GM18511 (cell line): ENCODE data around the gene ZCCHC8.

Experiments used
- ATAC-seq: cut with Tn5 transposase; IDR thresholded peaks from one replicate; pipeline ENCODE4 v1.9.1; 2021; ENCODE audit warnings: mild to moderate bottlenecking, moderate library complexity; ENCODE audit not compliant: unreplicated experiment

ZCCHC8 gene

DNA sequence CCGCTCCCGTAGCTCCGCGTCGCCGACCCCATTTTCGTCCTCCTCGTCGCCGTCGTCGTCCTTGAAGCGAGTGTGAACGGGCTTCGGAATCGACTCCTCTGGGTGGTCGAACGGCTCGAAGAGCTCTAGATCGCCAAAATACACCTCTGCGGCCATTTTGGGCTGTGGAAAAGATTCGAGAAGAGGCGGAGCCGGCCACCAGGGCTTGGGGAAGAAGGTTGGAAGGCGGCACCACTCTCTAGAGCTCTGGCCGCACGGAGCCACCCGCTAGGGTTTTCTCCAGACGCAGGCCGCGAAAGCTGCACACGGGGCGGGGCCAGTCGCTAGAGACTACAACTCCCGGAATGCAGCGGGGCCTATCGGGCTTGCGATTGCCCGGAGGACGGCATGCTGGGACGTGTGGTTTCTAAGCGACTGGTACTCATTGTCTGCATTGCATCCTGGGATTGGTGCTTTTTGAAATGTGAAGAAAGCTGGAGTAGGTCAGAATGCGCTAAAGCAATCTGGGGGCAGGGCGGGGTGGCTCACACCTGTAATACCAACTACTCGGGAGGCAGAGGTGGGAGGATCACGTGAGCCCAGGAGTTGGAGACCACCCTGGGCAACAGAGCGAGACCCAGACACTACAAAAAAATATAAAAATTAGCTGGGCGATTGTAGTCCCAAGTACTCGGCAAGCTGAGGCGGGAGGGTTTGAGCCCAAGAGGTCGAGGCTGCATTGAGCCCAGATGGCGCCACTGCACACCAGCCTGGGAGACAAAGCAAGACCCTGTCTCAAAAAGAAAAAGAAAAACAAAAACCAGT, at the start of gene ZCCHC8:
ZCCHC8 (minus strand) TSS at position 248 of the 804 bp plus-strand sequence; CDS start at position 156, 92 bp downstream.
- peak; percentile 90 for ATAC-seq

GRCh38 chr12:122547330-122547729, 46.6 kb upstream of the ZCCHC8 start:
- no peak for ATAC-seq

GRCh38 chr12:122545855-122546254, 45.1 kb upstream of the ZCCHC8 start:
- peak; percentile 74 for ATAC-seq

DNA sequence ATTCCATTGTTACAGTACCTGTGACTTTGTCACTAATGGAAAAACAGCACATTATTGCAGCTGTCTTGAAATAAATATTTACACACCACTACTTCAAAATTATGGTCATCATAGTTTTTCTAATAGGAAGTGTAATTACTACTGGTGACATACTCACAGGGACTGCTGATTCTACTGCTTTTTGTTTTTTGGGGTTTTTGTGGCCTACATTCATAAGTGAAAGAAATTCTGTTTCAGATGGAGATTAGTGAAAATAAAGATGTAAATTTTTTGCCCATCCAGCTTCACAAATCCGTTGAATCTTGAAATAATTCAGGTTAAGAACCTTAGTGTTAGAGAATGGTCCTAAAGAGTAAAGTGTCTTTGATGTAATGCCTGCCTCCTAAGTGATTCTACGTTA, 43.8 kb upstream of the ZCCHC8 start:
- ATAC-seq: no peak

- ATAC-seq: no peak
Measured at GRCh38 chr12:122538496-122538895, 37.8 kb upstream of the ZCCHC8 start.

- ATAC-seq: no peak
Measured at GRCh38 chr12:122537021-122537420, 36.3 kb upstream of the ZCCHC8 start.

- ATAC-seq: no peak
Measured at GRCh38 chr12:122533856-122534255, 33.1 kb upstream of the ZCCHC8 start.

DNA sequence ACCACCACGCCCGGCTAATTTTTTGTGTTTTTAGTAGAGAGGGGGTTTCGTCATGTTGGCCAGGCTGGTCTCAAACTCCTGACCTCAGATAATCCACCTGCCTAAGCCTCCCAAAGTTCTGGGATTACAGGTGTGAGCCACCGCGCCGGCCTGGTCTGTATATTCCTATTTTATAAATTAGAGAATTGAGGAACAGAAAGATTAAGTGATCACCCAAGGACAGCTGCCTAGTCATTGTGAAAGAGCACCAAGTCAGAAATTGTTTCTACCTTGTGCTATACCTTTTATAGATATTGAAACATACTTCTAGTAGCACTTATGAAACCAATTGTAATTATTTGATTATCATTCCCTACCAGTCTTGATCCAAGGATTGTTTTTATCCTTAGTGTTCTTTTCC, 28.3 kb upstream of the ZCCHC8 start:
- ATAC-seq: no peak

DNA sequence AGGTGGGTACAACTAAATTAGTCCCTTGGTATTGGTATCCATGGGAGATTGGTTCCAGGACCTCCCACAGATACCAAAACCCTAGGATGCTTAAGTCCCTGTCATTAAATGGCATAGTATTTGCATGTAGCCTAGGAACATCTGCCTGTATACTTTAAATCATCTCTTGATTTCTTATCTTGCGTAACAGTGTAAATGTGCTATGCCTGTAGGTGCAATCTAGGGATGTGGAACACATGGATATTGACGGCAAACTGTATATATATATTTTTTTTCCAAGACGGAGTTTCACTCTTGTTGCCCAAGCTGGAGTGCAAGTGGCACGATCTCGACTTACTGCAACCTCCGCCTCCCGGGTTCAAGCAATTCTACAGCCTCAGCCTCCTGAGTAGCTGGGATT, 27.9 kb upstream of the ZCCHC8 start:
- no peak for ATAC-seq

GRCh38 chr12:122527478-122527944, 26.8 kb upstream of the ZCCHC8 start:
- no peak for ATAC-seq

GRCh38 chr12:122526683-122527477, 26.1 kb upstream of the ZCCHC8 start, which contains the start of the genes KNTC1 and RSRC2:
Gene KNTC1 (plus strand): TSS chr12:122527249. CDS start chr12:122530064, 2,815 bp downstream.
Gene RSRC2 (minus strand): TSS chr12:122526936. CDS start chr12:122526853, 83 bp downstream.
- ATAC-seq: peak; percentile 93

DNA sequence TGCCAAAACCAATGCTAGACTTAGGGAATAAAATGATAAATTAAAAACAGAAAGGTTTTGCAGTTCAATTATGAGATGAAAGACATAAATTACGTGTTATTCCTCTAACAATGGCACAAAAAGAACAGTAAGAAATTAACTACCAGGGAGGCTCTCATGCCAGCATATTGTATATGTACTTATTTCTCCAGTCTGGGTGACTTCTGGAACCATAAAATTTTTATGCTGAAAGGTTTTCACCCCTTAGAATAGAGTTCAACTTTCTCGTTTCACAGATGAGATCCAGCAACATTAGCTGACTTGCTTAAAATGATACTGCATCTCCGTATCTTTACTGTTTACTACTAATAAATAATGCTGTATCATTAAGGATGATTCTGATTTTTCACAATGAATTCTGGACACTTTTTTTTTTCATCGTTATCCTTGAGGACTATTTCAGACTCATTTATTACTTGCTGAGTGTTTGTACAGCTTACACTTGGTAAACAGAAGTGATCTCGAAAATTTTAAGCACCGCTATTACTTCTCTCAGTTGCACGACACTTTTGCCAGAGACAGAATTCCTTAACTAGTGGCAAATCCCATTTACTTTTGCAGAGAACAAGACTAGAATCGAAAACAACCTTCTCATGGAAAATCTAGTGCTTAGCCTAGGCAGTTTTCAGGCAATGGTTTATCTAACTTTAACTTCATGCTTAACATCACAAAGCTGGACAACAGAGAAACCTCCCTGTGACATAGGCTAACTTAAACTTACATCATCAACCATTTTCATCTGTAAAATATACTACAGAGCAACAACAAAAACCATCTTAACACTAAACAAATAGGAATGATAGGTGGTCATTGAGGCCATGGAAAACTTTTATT, 23.4 kb upstream of the ZCCHC8 start:
- ATAC-seq: no peak

DNA sequence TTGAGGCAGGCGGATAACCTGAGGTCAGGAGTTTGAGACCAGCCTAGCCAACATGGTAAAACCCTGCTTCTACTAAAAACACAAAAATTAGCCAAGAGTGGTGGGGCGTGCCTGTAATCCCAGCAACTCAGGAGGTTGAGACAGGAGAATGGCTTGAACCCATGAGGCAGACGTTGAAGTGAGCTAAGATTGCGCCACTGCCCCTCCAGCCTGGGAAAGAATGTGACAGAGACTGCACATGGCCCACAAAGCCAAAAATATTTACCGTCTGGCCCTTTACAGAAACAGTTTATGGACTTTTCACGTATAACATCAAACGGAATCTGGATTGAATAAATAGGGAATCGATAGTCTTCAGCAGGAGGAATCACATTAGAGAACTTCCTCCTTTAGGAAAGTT, 22.5 kb upstream of the ZCCHC8 start:
- ATAC-seq: no peak

DNA sequence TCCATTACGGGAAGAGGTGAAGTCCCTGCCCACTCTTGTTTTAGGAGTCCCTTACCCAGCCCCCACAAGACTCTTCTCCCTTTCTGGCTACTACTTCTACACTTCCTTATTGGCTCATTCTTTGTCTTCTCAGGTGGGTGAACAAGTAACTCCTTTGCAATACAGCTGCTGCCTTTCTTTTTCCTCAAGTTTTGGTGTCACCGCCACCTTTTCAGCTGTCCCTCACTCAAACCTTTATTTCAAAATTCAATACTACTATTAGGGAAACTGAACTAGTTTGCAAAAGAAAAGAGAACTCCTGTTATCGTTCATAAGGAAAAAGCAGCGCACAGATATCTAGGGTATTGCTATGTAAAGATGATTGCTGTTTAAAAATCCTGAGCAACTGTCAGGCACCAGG, 19.9 kb upstream of the ZCCHC8 start:
- ATAC-seq: no peak

DNA sequence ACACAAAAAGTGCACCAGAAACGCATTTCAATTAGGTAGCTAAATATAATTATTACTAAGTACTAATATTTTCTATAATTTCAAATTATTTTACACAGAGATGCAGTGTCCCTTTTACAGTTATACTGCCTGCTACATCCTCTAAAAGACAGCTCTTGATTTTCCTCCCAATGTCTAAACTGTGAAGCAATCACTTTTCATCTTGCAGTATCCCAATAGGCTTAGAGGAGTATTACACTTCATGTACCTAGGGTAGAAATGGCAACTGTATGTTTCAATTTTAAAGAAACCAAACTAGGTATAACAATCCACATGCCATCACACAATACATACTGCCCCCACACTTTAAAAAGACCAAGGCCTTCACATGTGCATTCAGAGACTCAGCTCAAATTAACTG, 18.7 kb upstream of the ZCCHC8 start:
- ATAC-seq: no peak

DNA sequence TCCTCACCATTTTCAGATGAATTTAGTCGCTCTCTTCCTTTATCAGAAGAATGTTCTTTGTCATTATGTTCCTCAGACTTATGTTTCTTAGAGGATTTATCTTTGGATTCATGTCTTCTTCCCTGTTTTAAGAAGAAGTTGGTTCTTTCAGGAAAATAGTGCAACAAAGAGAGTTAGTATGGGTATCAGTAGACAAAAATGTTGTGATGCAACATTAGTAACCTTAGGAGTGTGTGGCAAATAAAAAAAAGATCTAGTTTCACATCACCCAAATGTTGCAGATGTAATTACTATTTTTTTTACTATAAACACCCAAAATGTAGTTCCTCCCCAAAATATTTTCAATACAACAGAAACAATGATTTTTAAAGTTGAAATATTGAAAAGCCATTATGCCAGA, 18.2 kb upstream of the ZCCHC8 start:
- no peak for ATAC-seq

GRCh38 chr12:122517877-122518276, 17.1 kb upstream of the ZCCHC8 start:
- no peak for ATAC-seq

GRCh38 chr12:122516544-122517361, 16.0 kb upstream of the ZCCHC8 start:
- ATAC-seq: no peak

- no peak for ATAC-seq
Measured at GRCh38 chr12:122515275-122515674, 14.5 kb upstream of the ZCCHC8 start.

GRCh38 chr12:122513660-122514059, 12.9 kb upstream of the ZCCHC8 start:
- ATAC-seq: no peak
